CD4-positive, alpha-beta T cell treated with Interleukin-21 for 1 hour (primary cell): ENCODE measurements around the gene RBMS3.
"Not testable (repeated sequence)": the region's sequence is repeated elsewhere in the genome, so short reads cannot be mapped to it uniquely, and the experiment has no call there.

ENCODE experiments used
- DNase-seq: peaks from one replicate; pipeline ENCODE4 v3.0.0-alpha.2; 2020

The RBMS3 gene

GRCh38 chr3:29345516-29346300 is 64.8 kb downstream of the RBMS3 start:
- DNase-seq: no peak

- DNase-seq: no peak
These were observed 66.0 kb downstream of the RBMS3 start for GRCh38 chr3:29346828-29347227.

GRCh38 chr3:29347412-29347811 is 66.5 kb downstream of the RBMS3 start:
- no peak for DNase-seq

GRCh38 chr3:29348316-29348715 is 67.4 kb downstream of the RBMS3 start:
- no peak for DNase-seq

GRCh38 chr3:29349049-29349448 is 68.2 kb downstream of the RBMS3 start:
- no peak for DNase-seq

GRCh38 chr3:29353807-29354206 is 72.9 kb downstream of the RBMS3 start:
- DNase-seq: no peak

GRCh38 chr3:29354894-29355293 is 74.0 kb downstream of the RBMS3 start:
- DNase-seq: no peak

- DNase-seq: no peak
These were observed 75.2 kb downstream of the RBMS3 start for GRCh38 chr3:29356062-29356461.

- DNase-seq: not testable (repeated sequence)
These were observed 79.4 kb downstream of the RBMS3 start for GRCh38 chr3:29360289-29360688.

GRCh38 chr3:29363110-29363509 is 82.2 kb downstream of the RBMS3 start:
- no peak for DNase-seq

- no peak for DNase-seq
These were observed 89.2 kb downstream of the RBMS3 start for GRCh38 chr3:29370021-29370420.

GRCh38 chr3:29370476-29371420 is 89.9 kb downstream of the RBMS3 start:
- no peak for DNase-seq

GRCh38 chr3:29373131-29373680 is 92.3 kb downstream of the RBMS3 start:
- DNase-seq: no peak

- DNase-seq: no peak
These were observed 93.4 kb downstream of the RBMS3 start for GRCh38 chr3:29374226-29374625.

GRCh38 chr3:29379097-29379496 is 98.2 kb downstream of the RBMS3 start:
- no peak for DNase-seq

- DNase-seq: no peak
These were observed 100.7 kb downstream of the RBMS3 start for GRCh38 chr3:29381595-29381994.

- DNase-seq: no peak
These were observed 101.5 kb downstream of the RBMS3 start for GRCh38 chr3:29382409-29382808.

- no peak for DNase-seq
These were observed 102.0 kb downstream of the RBMS3 start for GRCh38 chr3:29382845-29383244.

GRCh38 chr3:29384640-29385039 is 103.8 kb downstream of the RBMS3 start:
- no peak for DNase-seq

- DNase-seq: no peak
These were observed 104.4 kb downstream of the RBMS3 start for GRCh38 chr3:29385046-29385830.

GRCh38 chr3:29389362-29389761 is 108.5 kb downstream of the RBMS3 start:
- no peak for DNase-seq

- no peak for DNase-seq
These were observed 111.9 kb downstream of the RBMS3 start for GRCh38 chr3:29392625-29393388.
